Measurements from ENCODE around the gene LIMCH1. TPM values are rescaled to one million over a fixed set of nuclear protein-coding genes. Genes with fewer than 3 reads are reported as not detected.

Gene LIMCH1
- total and polyA plus RNA-seq, 2 of the 8 experiments (the other 6 are each of a cell fraction or from before 2014, with no cell fraction given) = 2.7 to 3.0 TPM

DNA sequence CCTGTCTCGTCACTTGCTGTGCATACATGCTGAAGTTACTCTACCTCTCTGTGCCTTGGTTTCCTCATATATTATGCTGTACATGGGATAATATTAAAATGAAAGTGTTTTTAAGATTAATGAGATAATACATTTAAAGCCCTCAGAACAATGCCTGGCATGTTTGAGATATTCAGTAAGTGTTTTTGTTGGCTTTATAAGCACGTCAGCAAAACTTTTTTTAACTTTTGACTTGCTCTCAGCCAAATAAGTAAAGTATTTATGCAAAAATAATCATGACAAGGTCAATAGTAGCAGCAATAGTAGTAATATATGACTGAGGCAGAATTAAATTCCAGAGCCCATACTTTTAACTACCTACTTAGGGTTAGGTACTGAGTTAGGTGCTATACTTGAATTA is 29.2 kb downstream of the LIMCH1 start:
- Histone ChIP-seq H3K9me3 (ENCODE audit: insufficient read depth in 2 of 2, low read depth in 1 of 2, low read length in 1 of 2) (no peaks in the 10 kb centered on the region), H4K91ac (replicated peaks; ENCODE audit: insufficient read length, low read length) (no peak overlapping the region), H2BK20ac (ENCODE audit: low read length) (no peak overlapping the region), H2BK15ac (ENCODE audit: low read length) (no peak overlapping the region), H3K4me2 (ENCODE audit: insufficient read depth in 1 of 2, low read depth in 2 of 2, low read length in 2 of 2) (no peak overlapping the region), H3K23me2 (ENCODE audit: low read depth, low read length) (no peaks in the 10 kb centered on the region), H2BK120ac (replicated peaks; ENCODE audit: low read depth, low read length) (no peak overlapping the region), H3K27me3 (replicated peaks in 1 of 4; ENCODE audit: control insufficient read depth in 3 of 4, extremely low read depth in 1 of 4, insufficient read depth in 3 of 4, low read length in 3 of 4) (peaks cover 0 to 1% (median 0%) of the 10 kb centered on the region in 4 experiments; a peak in 2 of 7 replicates), H2AK5ac (ENCODE audit: low read depth, low read length) (no peak overlapping the region), H3K4me1 (replicated peaks in 1 of 4; ENCODE audit: control insufficient read depth in 3 of 4, insufficient read depth in 4 of 4, low read length in 3 of 4) (no peaks in the 10 kb centered on the region), H3K36me3 (ENCODE audit: control insufficient read depth in 2 of 4, insufficient read depth in 4 of 4, low read length in 3 of 4) (no peaks in the 10 kb centered on the region), H4K5ac (ENCODE audit: insufficient read length, low read depth, low read length) (no peak overlapping the region), H3K79me2 (ENCODE audit: control insufficient read depth in 1 of 2, insufficient read depth in 2 of 2, low read length in 2 of 2) (no peaks in the 10 kb centered on the region), H3K27ac (ENCODE audit: low read depth, low read length) (no peak overlapping the region), H2BK5ac (ENCODE audit: low read depth, low read length) (no peak overlapping the region), H3K4ac (replicated peaks; ENCODE audit: insufficient read length, low read depth, low read length) (no peak overlapping the region), H4K20me1 (replicated peaks in 1 of 2; ENCODE audit: control insufficient read depth in 1 of 2, insufficient read depth in 2 of 2, low read length in 2 of 2) (no peaks in the 10 kb centered on the region), H4K8ac (ENCODE audit: extremely low read depth, insufficient read depth, low read length) (no peak overlapping the region), H3K23ac (ENCODE audit: insufficient read length) (no peak overlapping the region), H3K9ac (replicated peaks in 1 of 4; ENCODE audit: extremely low read depth in 1 of 4, low read depth in 3 of 4, low read length in 3 of 4) (no peak overlapping the region), H3K56ac (replicated peaks; ENCODE audit: insufficient read length, low read depth, low read length) (no peak overlapping the region), H3K4me3 (ENCODE audit: extremely low read depth in 1 of 4, insufficient read depth in 2 of 4, low read depth in 3 of 4, low read length in 4 of 4) (no peak overlapping the region), H3K18ac (ENCODE audit: extremely low read depth, low read length) (no peak overlapping the region), H2AFZ (ENCODE audit: low read length) (no peak overlapping the region), H3K14ac (ENCODE audit: insufficient read length) (no peak overlapping the region), H2BK12ac (ENCODE audit: low read depth, low read length) (no peak overlapping the region), H3K79me1 (ENCODE audit: low read depth, low read length) (no peaks in the 10 kb centered on the region)
- FAIRE-seq (no peak), DNase-seq (ENCODE audit: low read depth in 1 of 2, low spot score in 2 of 2) (no peak)
- CTCF ChIA-PET (ENCODE audit: partially characterized antibody) = no interaction called here
- WGBS, 2 experiments (ENCODE audit: extremely low coverage in 1 of 2, insufficient coverage in 1 of 2, insufficient read length in 1 of 2, insufficient replicate concordance in 2 of 2, low coverage in 1 of 2, low lambda C conversion rate in 2 of 2, missing lambda C conversion rate in 1 of 2) = 93% methylated on average over 2 of the region's 2 CpGs; no CpG with 5 or more reads in 1 of the 2 experiments
- POLR2A ChIA-PET (ENCODE audit: partially characterized antibody) = no interaction called here
- TF ChIP-seq CHD1 (IDR thresholded peaks at IDR 0.05; ENCODE audit: low read depth, low read length) (no peak), RNF2 (IDR thresholded peaks at IDR 0.05; ENCODE audit: borderline replicate concordance, low read depth, low read length, missing control alignments, poor library complexity, severe bottlenecking) (no peak), SIRT6 (IDR thresholded peaks at IDR 0.05; ENCODE audit: low read length) (no peak), SP2 (IDR thresholded peaks at IDR 0.05; ENCODE audit: low read length) (no peak), TAF1 (IDR thresholded peaks at IDR 0.05; ENCODE audit: low read depth, low read length) (no peak), TAF7 (optimal IDR thresholded peaks at IDR 0.05; ENCODE audit: borderline replicate concordance, low read depth, low read length) (no peak), CBX8 (IDR thresholded peaks at IDR 0.05; ENCODE audit: borderline replicate concordance, low read depth, low read length) (no peak), CHD2 (IDR thresholded peaks at IDR 0.05; ENCODE audit: low read length) (no peak)
